Gastrocnemius medialis (tissue), 4 donors: ENCODE results near the gene ELANE.

ENCODE experiments used
- CTCF ChIP-seq, 5 experiments: fragments of 450-650 bp in 3 of 5; fragments of 200-600 bp in 2 of 5; sonication (generic) in 2 of 5; IDR thresholded peaks in 4 of 5; conservative IDR thresholded peaks in 1 of 5; 1 replicate in 4 of 5; 2 replicates in 1 of 5; pipeline ENCODE4 v1.5.1; 2016 to 2019; ENCODE audit warnings: antibody characterized with exemption in 5 of 5, mild to moderate bottlenecking in 3 of 5, moderate library complexity in 3 of 5
- POLR2A ChIP-seq, 2 donors: fragments of 450-650 bp; IDR thresholded peaks; one replicate each; pipeline ENCODE4 v1.6.1; 2017; ENCODE audit warnings: antibody characterized with exemption in 2 of 2, mild to moderate bottlenecking in 2 of 2, moderate library complexity in 2 of 2

GRCh38 chr19:845707-846521 is 6.2 kb upstream of the ELANE start:
- TF ChIP-seq CTCF (IDR thresholded peaks at IDR 0.05 in 4 of 5, conservative IDR thresholded peaks at IDR 0.05 in 1 of 5) (no peak), POLR2A (IDR thresholded peaks at IDR 0.05) (no peak)
